ENCODE results near the gene SPATA2L. TPM values are rescaled to one million over a fixed set of nuclear protein-coding genes. Genes with fewer than 3 reads are reported as not detected.

Gene SPATA2L
- total RNA-seq, 4 donors from 2014 or later, result 14.1 to 32.3 (median 21.5) TPM

DNA sequence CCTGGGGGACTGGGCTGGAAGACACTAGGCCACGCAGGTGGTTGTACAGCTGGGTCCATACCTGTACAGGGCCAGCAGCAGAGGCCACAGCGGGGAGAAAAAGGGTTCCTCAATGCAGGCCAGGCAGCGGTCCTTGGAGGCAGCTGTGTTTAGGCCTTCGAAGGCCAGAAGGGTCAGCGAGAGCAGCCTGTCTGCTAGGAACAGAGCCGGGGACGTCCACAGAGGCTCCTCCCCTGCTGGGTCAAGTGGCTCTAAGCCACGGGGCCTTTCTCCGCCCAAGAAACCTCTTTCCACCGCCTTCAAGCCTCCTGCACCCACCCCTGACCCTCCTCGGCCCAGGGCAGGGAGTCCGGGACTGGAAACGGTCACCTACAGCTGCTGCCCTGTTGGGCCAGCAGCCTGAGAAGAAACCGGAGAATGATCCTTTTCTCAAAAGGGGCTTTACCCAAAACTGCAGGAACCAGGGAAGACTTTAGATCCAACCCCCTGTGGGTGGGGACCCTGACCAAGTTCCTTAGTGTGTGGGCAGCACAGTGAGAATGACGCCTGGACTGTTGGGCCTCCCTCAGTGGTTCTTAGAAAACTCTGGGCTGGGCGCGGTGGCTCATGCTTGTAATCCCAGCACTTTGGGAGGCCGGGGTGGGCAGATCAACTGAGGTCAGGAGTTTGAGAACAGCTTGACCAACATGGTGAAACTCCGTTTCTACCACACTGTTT is 8.4 kb upstream of the SPATA2L start:
- Histone ChIP-seq H3K4me1 (peaks cover 20% of the 10 kb centered on the region), H3K36me3 (no peaks in the 10 kb centered on the region), H3K27me3 (no peaks in the 10 kb centered on the region), H3K9me3 (no peaks in the 10 kb centered on the region), H3K4me3 (no peak overlapping the region), H3K27ac (no peak overlapping the region)
- TF ChIP-seq, protein P1, sequence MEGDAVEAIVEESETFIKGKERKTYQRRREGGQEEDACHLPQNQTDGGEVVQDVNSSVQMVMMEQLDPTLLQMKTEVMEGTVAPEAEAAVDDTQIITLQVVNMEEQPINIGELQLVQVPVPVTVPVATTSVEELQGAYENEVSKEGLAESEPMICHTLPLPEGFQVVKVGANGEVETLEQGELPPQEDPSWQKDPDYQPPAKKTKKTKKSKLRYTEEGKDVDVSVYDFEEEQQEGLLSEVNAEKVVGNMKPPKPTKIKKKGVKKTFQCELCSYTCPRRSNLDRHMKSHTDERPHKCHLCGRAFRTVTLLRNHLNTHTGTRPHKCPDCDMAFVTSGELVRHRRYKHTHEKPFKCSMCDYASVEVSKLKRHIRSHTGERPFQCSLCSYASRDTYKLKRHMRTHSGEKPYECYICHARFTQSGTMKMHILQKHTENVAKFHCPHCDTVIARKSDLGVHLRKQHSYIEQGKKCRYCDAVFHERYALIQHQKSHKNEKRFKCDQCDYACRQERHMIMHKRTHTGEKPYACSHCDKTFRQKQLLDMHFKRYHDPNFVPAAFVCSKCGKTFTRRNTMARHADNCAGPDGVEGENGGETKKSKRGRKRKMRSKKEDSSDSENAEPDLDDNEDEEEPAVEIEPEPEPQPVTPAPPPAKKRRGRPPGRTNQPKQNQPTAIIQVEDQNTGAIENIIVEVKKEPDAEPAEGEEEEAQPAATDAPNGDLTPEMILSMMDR (IDR thresholded peaks at IDR 0.05), result no peak
- TF ChIP-seq POLR2AphosphoS5 (IDR thresholded peaks at IDR 0.05) (no peak), EP300 (IDR thresholded peaks at IDR 0.05) (no peak), POLR2A (IDR thresholded peaks at IDR 0.05) (no peak)
- no peak for DNase-seq (ENCODE audit: low spot score in 2 of 2)
- 86% methylated on average over 19 of the region's 19 CpGs for WGBS

DNA sequence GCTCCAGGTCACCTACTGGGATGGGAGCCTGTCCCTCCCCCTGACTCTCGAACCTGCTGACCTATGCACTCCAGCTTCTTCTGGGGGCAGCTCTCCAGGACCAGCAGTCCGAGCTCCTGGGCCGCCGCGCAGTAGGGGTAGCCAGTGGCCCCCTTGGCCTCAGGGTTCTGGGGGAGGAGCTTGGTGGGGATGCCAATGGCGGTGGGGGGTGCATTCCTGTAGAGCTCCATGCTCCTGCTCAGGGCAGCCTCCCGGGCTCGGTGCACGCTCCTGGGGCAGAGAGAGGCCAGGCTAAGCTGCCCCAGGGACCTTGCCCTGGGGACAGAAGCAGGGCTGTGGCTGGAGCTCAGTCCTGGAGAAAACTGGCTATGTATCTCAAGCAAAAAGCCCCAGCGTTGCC is 7.7 kb upstream of the SPATA2L start:
- 82% methylated on average over 4 of the region's 10 CpGs for WGBS
- Histone ChIP-seq H3K36me3 (no peaks in the 10 kb centered on the region), H3K9me3 (no peaks in the 10 kb centered on the region), H3K4me1 (peaks cover 20% of the 10 kb centered on the region), H3K27ac (no peak overlapping the region), H3K27me3 (no peaks in the 10 kb centered on the region), H3K4me3 (no peak overlapping the region)
- DNase-seq (ENCODE audit: low spot score in 2 of 2), result no peak
- TF ChIP-seq POLR2A (IDR thresholded peaks at IDR 0.05) (no peak), POLR2AphosphoS5 (IDR thresholded peaks at IDR 0.05) (no peak), EP300 (IDR thresholded peaks at IDR 0.05) (no peak)
- TF ChIP-seq, protein P1 (IDR thresholded peaks at IDR 0.05), result no peak

DNA sequence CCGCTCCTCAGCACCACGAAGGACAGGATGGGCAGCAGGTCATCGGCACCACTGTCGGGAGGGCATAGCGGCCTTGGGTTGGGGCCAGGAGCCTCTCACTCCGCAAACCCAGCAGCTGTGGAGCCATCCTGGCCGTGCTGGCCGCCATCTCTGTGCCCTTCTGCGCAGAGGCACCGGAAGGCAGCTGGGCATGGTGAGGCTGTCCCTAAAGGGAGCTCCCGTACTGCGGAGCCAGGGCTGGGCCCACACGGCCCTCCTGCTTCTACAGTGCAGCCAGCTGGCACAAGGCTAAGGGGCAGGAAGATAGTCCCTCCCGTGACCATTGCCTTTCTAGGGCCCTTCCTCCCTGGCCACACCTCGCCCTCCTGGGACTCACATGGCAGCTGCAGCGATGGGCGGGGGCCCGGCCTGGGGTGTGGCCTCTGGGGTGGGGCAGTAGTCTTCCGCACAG is 7.0 kb upstream of the SPATA2L start:
- Histone ChIP-seq H3K9me3 (no peaks in the 10 kb centered on the region), H3K4me1 (peaks cover 20% of the 10 kb centered on the region), H3K36me3 (no peaks in the 10 kb centered on the region), H3K27ac (no peak overlapping the region), H3K27me3 (no peaks in the 10 kb centered on the region), H3K4me3 (no peak overlapping the region)
- no peak for DNase-seq (ENCODE audit: low spot score in 2 of 2)
- WGBS, result 71% methylated on average over 17 of the region's 19 CpGs
- TF ChIP-seq POLR2A (IDR thresholded peaks at IDR 0.05) (no peak), EP300 (IDR thresholded peaks at IDR 0.05) (no peak), POLR2AphosphoS5 (IDR thresholded peaks at IDR 0.05) (no peak)
- TF ChIP-seq, protein P1 (IDR thresholded peaks at IDR 0.05), result no peak

DNA sequence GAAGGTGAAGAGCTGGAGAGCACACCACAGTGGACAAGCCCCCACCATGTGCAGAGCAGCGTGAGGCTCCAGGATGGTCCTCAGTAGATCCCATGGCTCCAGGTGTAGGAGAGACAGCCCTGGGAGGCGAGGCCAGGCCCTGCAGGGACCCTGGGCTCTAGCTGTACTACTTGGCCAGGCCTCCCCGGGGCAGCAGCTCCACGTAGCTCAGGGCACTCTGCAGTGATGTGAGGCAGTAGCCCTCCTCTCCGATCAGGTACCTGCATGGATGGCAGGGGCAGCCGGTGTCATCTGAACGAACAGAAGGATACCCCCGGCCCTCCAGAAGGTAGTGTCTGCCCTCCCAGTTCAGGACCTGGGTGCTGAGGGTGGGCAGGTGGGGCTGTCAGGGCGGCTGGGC is 6.2 kb upstream of the SPATA2L start:
- H3K27ac ChIP-seq, result no peak overlapping the region
- no peaks in the 10 kb centered on the region for H3K9me3 ChIP-seq
- WGBS, result 84% methylated on average over 8 of the region's 9 CpGs
- peaks cover 20% of the 10 kb centered on the region for H3K4me1 ChIP-seq
- TF ChIP-seq POLR2AphosphoS5 (IDR thresholded peaks at IDR 0.05) (no peak), EP300 (IDR thresholded peaks at IDR 0.05) (no peak), POLR2A (IDR thresholded peaks at IDR 0.05) (no peak)
- TF ChIP-seq, protein P1 (IDR thresholded peaks at IDR 0.05), result no peak
- no peak for DNase-seq (ENCODE audit: low spot score in 2 of 2)
- no peaks in the 10 kb centered on the region for H3K36me3 ChIP-seq
- no peaks in the 10 kb centered on the region for H3K27me3 ChIP-seq
- H3K4me3 ChIP-seq, result no peak overlapping the region

DNA sequence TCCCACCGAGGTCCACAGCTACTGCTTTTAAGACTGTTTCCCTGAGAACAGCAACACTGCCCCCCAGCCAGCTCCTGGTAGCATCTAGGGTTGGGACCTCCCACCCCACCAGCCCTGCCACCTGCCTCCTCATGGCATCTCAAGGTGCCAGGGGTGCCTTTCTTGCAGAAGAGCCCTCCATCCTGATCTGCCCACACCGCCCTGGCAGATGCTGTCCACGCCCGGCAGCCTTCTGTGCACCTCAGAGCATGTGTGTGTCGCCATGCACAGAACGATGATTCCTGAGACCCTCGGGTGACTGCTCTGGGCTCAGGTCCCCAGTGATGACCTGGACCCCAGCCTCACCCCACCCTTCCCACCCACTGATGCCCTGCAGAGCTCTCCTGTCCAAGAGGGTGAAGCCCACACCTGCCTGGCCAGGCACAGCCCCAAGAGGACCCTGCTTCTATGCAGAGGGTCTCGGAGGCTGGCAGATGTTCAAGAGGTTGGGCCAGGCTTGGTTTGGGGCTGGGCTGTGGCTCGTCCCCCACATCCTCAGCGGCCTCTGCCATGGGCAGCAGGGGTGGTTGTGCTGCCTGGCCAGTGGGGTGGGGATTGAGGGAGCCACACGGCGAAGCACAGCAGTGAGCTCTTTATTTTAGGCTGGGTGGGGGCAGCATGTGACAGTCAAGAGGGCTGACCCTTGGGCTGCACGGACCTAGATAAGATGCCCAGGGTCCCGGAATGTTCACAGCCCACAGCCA is 5.2 kb upstream of the SPATA2L start:
- no peak for DNase-seq (ENCODE audit: low spot score in 2 of 2)
- WGBS, result 75% methylated on average over 7 of the region's 14 CpGs
- Histone ChIP-seq H3K9me3 (no peaks in the 10 kb centered on the region), H3K4me1 (peaks cover 18% of the 10 kb centered on the region), H3K4me3 (no peak overlapping the region), H3K27me3 (no peaks in the 10 kb centered on the region), H3K27ac (no peak overlapping the region), H3K36me3 (no peaks in the 10 kb centered on the region)
- TF ChIP-seq, protein P1 (IDR thresholded peaks at IDR 0.05), result no peak
- TF ChIP-seq EP300 (IDR thresholded peaks at IDR 0.05) (no peak), POLR2AphosphoS5 (IDR thresholded peaks at IDR 0.05) (no peak), POLR2A (IDR thresholded peaks at IDR 0.05) (no peak)
